ENCODE data around the gene KRT2. TPM values are rescaled to one million over a fixed set of nuclear protein-coding genes. Genes with fewer than 3 reads are reported as not detected.

The KRT2 gene
- total RNA-seq, 1 donor from 2014 or later, result not detected

DNA sequence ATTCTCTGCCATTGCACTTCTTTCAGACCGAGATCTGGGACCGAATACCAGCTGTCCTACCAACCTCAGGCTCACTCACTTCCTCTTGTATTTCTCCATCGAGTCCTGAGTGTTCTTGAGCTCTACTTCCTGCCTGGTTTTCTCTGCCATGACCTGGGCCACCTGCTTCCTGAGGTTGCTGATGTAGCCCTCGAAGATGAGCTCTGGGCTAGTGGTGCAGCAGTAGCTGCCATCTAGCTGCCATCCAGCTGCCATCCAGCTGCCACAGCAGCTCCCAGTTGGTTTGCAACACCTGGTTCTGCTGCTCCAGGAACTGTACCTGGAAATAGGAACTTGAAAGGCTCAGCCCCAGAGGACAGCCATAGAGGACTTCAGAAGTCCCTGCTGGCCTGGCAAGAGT is 18.6 kb downstream of the KRT2 start:
- no peak overlapping the region for H3K4me3 Mint-ChIP-seq

DNA sequence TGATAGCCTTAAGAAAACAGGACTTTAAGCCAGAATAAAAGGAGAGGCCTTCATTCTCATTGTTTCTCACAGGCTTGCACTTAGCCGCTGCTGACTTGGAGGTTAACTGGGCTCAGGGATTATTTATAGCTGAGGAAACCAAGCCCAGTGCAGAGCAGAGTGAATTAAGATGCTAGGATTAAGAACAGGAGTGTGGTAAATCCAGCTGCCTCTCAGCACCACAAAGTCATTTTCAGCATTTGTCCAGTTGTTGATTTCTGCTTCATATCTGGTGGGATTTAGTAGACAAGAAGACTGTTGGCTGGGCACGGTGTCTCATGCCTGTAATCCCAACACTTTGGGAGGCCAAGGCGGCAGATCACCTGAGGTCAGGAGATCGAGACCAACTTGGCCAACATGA is 19.4 kb downstream of the KRT2 start:
- no peak overlapping the region for H3K27ac Mint-ChIP-seq

More for the DNA sequence above, 18.6 kb downstream of the KRT2 start:
- DNase-seq (ENCODE audit: low spot score in 2 of 2, unreplicated experiment in 2 of 2), result no peak
- no peaks in the 10 kb centered on the region for H3K9me3 Mint-ChIP-seq
- no peak overlapping the region for H3K27ac Mint-ChIP-seq
- peaks cover 60% of the 10 kb centered on the region for H3K27me3 Mint-ChIP-seq (ENCODE audit: low read depth)
- H3K4me1 Mint-ChIP-seq, result no peaks in the 10 kb centered on the region
- no peaks in the 10 kb centered on the region for H3K36me3 Mint-ChIP-seq
- TF ChIP-seq CTCF (IDR thresholded peaks at IDR 0.05; ENCODE audit: unreplicated experiment), result no peak

DNA sequence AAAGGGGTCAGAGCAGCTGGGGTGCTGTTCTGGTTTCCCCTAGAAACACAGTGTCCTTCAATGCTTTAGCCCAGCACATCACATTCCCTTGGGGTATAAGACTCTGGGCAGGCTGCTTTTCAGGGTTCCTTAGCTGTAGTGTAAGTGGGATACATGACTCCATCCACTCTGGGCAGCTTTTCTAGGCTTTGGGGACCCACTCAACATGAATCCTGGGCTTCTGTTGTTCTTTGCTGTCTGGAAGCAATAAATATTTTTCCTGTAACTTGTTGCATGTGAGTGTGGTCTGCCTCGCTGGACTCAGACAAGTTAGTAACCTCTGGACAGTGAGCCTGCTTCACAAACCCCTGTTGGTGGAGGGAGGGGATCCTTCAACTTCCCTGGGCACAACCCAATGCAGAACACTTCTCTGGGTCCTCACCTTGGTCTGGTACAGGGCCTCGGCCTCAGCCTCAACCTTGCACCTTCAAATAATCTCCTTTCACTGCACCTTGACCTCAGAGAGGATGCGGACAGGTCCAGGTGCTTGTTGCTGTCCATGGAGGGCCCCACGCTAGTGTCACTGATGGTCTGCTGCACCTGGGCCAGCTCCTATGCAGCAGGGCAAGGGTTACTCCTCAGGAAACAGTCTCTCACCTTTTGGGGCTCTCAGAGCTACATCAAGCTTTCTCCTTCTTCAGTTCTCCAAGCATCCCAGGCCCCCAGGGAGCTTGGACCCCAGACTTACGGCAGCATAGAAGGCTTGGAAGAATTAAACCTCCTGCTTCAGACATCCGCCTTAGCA is 20.1 kb downstream of the KRT2 start:
- H3K27me3 Mint-ChIP-seq (ENCODE audit: low read depth), result peaks cover 70% of the 10 kb centered on the region
- H3K27ac Mint-ChIP-seq, result no peak overlapping the region
- H3K9me3 Mint-ChIP-seq, result no peaks in the 10 kb centered on the region
- DNase-seq (ENCODE audit: low spot score in 2 of 2, unreplicated experiment in 2 of 2), result no peak
- H3K4me3 Mint-ChIP-seq, result no peak overlapping the region
- no peak for TF ChIP-seq CTCF (IDR thresholded peaks at IDR 0.05; ENCODE audit: unreplicated experiment)
- no peaks in the 10 kb centered on the region for H3K36me3 Mint-ChIP-seq
- H3K4me1 Mint-ChIP-seq, result no peaks in the 10 kb centered on the region

More for the DNA sequence above, 19.4 kb downstream of the KRT2 start:
- no peaks in the 10 kb centered on the region for H3K36me3 Mint-ChIP-seq
- DNase-seq (ENCODE audit: low spot score in 2 of 2, unreplicated experiment in 2 of 2), result no peak
- H3K27me3 Mint-ChIP-seq (ENCODE audit: low read depth), result peaks cover 63% of the 10 kb centered on the region
- H3K4me1 Mint-ChIP-seq, result no peaks in the 10 kb centered on the region
- H3K9me3 Mint-ChIP-seq, result no peaks in the 10 kb centered on the region
- no peak for TF ChIP-seq CTCF (IDR thresholded peaks at IDR 0.05; ENCODE audit: unreplicated experiment)
- H3K4me3 Mint-ChIP-seq, result no peak overlapping the region

- Mint-ChIP-seq H3K27me3 (ENCODE audit: low read depth) (peaks cover 75% of the 10 kb centered on the region), H3K27ac (no peak overlapping the region), H3K9me3 (no peaks in the 10 kb centered on the region), H3K4me3 (no peak overlapping the region), H3K36me3 (no peaks in the 10 kb centered on the region), H3K4me1 (no peaks in the 10 kb centered on the region)
- peak in 1 of 2 experiments; percentile 36 for DNase-seq (ENCODE audit: low spot score in 2 of 2, unreplicated experiment in 2 of 2)
- no peak for TF ChIP-seq CTCF (IDR thresholded peaks at IDR 0.05; ENCODE audit: unreplicated experiment)
Observed at GRCh38 chr12:52631264-52631663, 20.7 kb downstream of the KRT2 start.

DNA sequence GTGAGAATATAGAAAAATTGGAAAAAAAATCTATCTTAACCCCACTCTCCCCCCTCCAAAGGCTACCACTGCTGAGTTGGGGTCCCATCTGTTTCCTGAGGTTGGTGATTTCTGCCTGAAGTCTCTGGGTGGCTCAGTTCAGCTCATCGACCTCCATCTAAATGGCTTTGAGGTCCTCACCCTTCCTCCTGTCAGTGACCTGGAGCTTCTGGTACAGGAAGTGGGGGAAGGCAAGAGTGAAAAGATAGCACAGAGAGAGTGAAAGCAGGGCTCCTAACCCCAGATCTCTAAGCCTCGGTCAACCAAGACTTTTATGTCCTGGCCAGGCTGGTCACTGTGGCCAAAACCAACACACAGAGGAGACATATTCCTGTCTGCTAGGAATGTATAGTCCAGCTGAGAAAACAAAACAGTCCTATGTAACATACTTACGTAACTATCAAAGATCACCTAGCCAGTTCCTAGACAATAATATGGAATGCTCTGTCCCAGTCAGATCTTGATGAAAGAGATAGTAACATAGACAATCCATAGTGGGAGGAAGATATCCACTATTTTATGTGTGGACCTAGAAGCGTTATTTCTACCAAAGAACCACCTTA is 21.3 kb downstream of the KRT2 start:
- no peak for DNase-seq (ENCODE audit: low spot score in 2 of 2, unreplicated experiment in 2 of 2)
- no peaks in the 10 kb centered on the region for H3K9me3 Mint-ChIP-seq
- no peak overlapping the region for H3K4me3 Mint-ChIP-seq
- H3K36me3 Mint-ChIP-seq, result no peaks in the 10 kb centered on the region
- H3K4me1 Mint-ChIP-seq, result no peaks in the 10 kb centered on the region
- H3K27ac Mint-ChIP-seq, result no peak overlapping the region
- no peak for TF ChIP-seq CTCF (IDR thresholded peaks at IDR 0.05; ENCODE audit: unreplicated experiment)
- H3K27me3 Mint-ChIP-seq (ENCODE audit: low read depth), result peaks cover 80% of the 10 kb centered on the region
